ENCODE data around the gene F7.

DNA sequence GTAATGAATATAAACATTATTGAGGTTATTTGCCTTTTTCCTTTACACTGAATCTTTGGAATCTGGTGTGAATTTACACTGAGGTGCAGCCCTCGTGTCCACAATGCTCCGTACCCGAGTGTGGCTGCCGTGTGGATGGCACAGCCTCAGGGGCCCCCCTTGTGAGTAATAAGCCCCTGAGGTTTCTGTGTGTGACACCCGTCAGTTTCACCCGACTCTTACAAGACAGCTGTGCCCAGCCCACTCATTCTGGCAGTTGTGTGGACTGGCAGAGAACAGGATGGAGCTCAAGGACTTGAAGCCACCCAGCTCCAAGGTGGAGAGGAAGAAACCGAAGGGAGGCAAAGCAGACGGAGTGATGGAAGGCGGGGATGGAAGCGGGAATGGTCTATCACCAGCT is 60.7 kb downstream of the F7 start:
- TF ChIP-seq, protein P1, sequence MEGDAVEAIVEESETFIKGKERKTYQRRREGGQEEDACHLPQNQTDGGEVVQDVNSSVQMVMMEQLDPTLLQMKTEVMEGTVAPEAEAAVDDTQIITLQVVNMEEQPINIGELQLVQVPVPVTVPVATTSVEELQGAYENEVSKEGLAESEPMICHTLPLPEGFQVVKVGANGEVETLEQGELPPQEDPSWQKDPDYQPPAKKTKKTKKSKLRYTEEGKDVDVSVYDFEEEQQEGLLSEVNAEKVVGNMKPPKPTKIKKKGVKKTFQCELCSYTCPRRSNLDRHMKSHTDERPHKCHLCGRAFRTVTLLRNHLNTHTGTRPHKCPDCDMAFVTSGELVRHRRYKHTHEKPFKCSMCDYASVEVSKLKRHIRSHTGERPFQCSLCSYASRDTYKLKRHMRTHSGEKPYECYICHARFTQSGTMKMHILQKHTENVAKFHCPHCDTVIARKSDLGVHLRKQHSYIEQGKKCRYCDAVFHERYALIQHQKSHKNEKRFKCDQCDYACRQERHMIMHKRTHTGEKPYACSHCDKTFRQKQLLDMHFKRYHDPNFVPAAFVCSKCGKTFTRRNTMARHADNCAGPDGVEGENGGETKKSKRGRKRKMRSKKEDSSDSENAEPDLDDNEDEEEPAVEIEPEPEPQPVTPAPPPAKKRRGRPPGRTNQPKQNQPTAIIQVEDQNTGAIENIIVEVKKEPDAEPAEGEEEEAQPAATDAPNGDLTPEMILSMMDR (IDR thresholded peaks at IDR 0.05), result no peak
- no peak for TF ChIP-seq POLR2A (IDR thresholded peaks at IDR 0.05)
